Activated CD8-positive, alpha-beta memory T cell treated with anti-CD3 and anti-CD28 coated beads, Interleukin-2, amount 50 U/mL, for 24 hours (primary cell): ENCODE measurements around the gene POLR1H.
A peak's percentile ranks its signal among the peaks of the same experiment; 100 is the strongest.

Experiments
- DNase-seq: peaks from one replicate; pipeline ENCODE4 v3.0.0-alpha.2; 2020; ENCODE audit errors: extremely low read depth

POLR1H gene

GRCh38 chr6:30062471-30063178, 1.6 kb downstream of the POLR1H start:
- DNase-seq, result no peak

GRCh38 chr6:30063315-30063714, 2.2 kb downstream of the POLR1H start:
- DNase-seq, result no peak

DNA sequence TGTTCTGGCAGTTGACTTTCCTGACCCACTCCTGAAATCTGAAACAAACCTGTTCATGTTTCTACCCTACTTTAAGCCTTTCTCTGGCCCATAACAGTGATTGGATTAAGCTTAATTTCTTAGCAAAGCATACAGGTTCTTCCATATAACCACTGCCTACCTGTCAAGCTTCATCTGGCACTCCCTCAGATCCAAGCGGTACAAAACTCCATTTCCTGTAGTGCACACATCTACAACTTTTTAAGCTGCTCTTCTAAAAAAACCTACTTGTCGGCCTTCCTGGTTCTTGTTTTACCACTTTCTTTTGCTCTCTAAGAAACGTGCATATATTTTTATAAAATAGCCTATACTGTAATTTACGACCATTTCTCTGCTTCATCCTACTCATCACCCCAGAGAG, 5.0 kb downstream of the POLR1H start:
- no peak for DNase-seq

GRCh38 chr6:30066577-30067459, 5.8 kb downstream of the POLR1H start, which contains the start of gene PPP1R11:
Gene PPP1R11, plus strand, starts transcription at chr6:30067198. Its CDS starts 213 bp downstream, at chr6:30067411.
- DNase-seq, result peak; percentile 98

GRCh38 chr6:30067460-30068139, 6.5 kb downstream of the POLR1H start:
- no peak for DNase-seq

- DNase-seq, result no peak
Measured at GRCh38 chr6:30071081-30071818, 10.2 kb downstream of the POLR1H start.

DNA sequence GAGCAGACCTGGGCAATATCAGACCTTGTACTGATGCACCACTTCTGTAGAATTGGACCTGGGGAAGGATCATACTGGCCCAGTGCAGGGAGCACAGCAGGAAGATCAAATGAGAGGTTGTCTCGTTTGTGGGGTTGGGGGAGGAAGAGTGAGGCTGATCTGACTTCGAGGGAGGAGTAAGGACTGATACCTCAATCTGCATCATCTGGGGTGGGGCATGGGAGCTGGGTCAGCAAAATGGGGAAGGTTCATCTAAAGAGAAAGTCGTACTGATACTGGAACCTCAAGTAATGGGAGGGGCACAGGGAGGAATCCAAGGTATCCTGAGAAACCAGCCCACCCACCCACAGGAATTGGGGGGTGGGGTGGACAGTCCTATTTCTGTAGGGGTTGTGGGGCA, 10.8 kb downstream of the POLR1H start:
- no peak for DNase-seq

GRCh38 chr6:30073489-30074235, 12.6 kb downstream of the POLR1H start:
- DNase-seq, result no peak

DNA sequence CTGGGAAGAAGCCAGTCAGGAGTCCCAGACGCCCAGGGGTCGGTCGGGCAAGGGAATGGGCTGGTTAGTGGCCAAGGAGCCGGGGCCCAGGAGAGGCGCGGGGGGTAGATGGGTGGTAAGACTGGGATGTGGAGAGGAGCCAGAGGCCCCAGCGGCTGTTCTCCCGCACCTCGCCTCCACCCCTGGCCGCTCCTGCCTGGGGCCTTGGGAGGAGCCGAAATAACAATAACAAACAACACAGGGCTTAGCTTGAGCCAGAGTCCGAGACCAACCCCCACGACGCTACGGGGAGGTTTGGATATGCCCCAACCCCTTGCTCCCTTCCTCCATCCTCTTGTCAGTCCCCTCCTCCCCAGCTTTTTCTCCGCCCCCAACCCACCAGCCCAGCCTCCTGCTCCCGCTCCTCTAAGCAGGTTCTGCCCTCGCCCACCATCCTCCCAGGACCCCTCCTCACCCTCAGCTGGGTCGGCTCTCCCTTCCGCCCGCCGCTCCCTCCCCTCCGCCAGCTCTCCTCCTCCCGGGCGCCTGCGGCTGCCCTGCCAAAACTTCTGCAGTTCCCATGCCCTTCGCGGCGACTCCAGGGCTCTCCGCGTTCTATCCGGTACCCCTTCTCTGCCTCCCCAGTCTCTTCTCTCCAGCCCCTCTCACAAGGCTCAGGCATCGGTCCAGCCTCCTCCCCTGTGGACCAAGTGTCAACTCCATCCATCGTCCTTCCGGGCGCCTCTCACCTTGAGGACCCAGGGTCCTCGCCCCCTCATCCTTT, 13.4 kb downstream of the POLR1H start:
- no peak for DNase-seq

DNA sequence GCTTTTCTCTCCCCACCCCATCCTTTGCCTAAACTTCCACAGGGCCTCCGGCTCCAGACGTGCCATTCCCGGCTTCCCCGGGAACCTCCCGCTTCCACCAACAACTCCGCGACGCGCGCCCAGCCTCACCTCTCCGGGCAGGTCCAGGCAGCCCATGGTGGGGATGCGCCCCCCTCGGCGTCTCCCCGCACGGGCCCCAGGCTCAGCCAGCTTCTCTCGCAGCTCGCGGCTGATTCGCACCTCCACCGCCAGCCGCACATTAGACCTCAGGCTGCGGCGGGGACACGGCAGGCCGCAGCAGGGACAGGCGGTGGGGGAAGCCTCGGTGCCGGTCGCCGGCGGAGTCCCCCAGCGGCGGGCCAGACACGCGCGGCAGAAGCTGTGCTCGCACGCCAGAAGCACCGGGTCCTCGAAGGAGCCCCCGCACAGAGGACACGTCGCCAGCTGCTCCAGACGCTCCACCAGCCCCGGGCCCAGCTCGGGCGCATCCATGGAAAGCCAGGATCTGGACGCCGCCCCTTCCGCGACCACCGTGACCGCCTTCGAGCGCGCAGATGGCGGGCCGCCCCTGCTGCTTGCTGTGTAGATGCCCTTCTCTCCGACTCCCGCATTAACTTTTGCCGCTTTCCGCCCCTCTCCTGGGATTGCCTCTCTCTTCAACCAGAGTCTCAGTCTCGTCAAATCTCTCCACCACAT, 14.2 kb downstream of the POLR1H start, which contains the start of gene RNF39:
RNF39 (minus strand) TSS at position 676 of the 696 bp plus-strand sequence; CDS start at position 492, 184 bp downstream.
- DNase-seq, result no peak

DNA sequence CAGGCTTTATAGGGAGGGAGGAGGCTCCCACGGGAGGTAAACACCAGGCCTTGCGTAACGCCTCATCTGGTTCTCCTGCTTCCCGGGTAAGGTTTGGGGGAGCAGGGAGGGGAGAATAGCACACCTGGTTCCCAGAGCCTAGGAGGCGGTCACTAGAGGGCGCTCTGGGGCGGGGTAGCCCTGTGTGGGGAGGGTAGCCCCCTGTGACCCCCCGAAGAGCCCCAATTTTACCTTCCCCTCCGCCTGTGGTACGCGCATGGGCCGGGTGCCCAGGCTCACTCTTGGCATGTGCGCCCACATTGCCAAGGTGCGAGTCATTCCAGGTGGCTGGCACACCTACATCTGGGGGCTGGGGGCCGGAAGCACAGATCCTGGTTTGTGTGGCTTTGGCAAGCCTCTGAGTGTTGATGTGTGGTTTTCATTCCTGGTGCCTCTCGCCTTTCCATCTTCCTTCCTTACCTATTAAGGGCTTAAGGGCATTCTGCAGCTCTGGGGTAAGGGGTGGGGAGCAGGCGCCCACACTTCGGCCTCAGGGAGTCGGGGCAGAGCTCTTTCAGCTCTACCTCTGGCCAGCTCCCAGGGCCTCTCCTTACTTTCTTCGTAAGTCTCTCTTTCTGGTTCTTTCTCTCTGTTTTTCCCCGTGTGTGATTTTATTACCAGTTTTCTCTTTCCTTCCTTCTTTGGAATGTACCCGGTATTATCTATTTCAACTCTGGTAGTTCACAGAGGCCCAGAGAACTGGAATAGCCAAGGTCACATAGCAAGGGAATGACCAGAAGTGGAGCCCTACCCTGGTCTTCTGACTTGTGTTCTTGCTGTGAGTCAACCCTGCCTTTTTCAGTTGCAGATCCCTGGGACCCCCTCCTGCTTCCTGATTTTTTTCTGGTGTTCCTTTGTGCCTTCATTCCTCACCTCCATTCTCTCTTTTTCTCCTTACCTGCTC, 15.0 kb downstream of the POLR1H start:
- DNase-seq, result no peak

GRCh38 chr6:30077218-30077617, 16.2 kb downstream of the POLR1H start:
- DNase-seq, result no peak

GRCh38 chr6:30087876-30088275, 26.8 kb downstream of the POLR1H start:
- no peak for DNase-seq

DNA sequence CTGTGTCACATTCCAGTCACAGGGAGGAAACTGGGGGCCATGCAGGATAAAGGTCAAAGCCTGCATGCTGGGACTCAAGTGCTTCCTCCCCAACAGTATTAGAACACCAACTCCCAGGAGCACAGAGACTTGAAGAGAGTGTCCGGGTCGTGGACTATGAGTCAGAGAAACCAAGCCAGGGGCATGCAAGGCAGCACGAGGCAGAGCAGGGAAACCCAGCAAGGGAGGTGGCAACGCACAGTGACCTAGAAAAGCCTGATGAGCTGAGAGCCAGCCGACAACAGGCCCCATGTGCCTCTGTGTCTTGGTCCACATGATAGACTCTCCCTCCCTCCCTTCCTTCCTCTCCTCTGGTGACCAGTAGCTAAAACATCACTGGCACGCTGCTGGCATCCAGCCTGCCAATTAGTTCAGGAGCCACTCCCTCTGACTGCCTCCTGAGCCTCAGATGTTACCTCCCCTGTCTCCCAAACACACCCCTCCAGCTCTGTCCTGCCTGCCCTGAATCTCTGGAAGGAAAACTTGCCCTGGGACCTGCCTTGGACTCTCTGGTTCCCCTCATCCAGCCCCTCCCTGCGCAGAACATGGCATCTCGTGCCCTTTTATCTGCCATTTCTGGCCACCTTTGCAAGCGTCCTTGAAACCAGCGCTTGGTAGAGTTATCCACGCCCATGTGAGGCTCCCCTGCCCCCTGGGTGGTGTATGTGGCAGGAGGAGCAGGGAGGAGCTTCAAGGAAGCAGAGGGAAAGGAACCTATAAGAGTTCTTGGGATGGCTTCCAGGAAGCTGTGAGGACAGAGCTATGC, 30.7 kb downstream of the POLR1H start:
- no peak for DNase-seq

GRCh38 chr6:30092852-30093543, 31.9 kb downstream of the POLR1H start:
- DNase-seq, result no peak

DNA sequence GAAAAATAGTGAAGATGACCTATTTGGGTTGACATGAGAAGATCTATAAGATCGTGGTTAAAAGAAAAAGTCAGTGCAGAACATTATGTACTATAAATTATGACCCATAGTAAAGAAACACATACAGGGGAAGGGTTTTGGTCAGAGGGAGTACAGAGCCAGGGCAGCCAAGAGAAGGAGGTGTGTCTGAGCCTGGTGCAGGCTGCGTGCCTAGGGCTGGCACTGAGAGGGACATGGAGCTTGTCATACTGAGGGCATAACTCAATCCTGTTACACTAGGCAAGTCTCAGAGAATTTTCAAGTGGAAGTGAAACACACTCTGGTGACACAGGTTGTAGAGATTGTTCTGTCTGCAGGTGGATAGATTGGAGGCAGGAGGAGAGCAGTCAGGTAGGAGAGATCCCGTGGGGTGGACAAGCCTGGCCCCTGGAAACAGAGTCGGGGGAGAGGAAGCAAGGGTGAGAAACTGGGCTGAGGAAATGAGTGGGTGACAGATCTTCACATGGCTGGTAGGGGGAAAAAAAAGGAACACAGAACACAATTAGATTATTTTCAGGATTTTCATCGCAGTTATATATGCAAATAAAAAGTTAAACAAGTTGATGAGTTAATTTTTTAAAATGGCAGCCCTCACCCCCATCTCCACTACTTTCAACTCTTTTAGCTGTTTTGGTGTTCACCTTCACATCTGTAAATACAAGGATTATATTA, 33.0 kb downstream of the POLR1H start:
- DNase-seq, result no peak
